HepG2 (cell line): ENCODE data around the gene TSEN54. TPM values are rescaled to one million over a fixed set of nuclear protein-coding genes. Genes with fewer than 3 reads are reported as not detected.
A peak's percentile ranks its signal among the peaks of the same experiment; 100 is the strongest.

Experiments used
- ATAD3A ChIP-seq: sonication (generic); formaldehyde crosslinking; IDR thresholded peaks from 2 replicates; pipeline ENCODE4 v1.4.0; 2020; ENCODE audit warnings: missing genetic modification reagents
- GABPB1 ChIP-seq: IDR thresholded peaks from 2 replicates; pipeline ENCODE4 v1.6.1; 2016; ENCODE audit warnings: mild to moderate bottlenecking, missing genetic modification reagents, moderate library complexity, missing compliant biosample characterization
- GFI1 ChIP-seq: sonication (generic); formaldehyde crosslinking; IDR thresholded peaks from 2 replicates; pipeline ENCODE4 v1.5.0; 2020; ENCODE audit warnings: missing genetic modification reagents, mild to moderate bottlenecking, borderline replicate concordance
- KDM5B ChIP-seq: sonication (generic); formaldehyde crosslinking; IDR thresholded peaks from 2 replicates; pipeline ENCODE4 v1.4.0; 2020; ENCODE audit warnings: missing genetic modification reagents, mild to moderate bottlenecking, borderline replicate concordance
- NCOA1 ChIP-seq: sonication (generic); formaldehyde crosslinking; IDR thresholded peaks from 2 replicates; pipeline ENCODE4 v1.9.0; 2021; ENCODE audit warnings: missing genetic modification reagents
- NFYB ChIP-seq: sonication (generic); formaldehyde crosslinking; IDR thresholded peaks from 2 replicates; pipeline ENCODE4 v1.4.0; 2020; ENCODE audit warnings: missing genetic modification reagents
- SETDB1 ChIP-seq: sonication (generic); formaldehyde crosslinking; IDR thresholded peaks from 2 replicates; pipeline ENCODE4 v1.5.1; 2020; ENCODE audit warnings: missing genetic modification reagents, mild to moderate bottlenecking, borderline replicate concordance
- TGIF2 ChIP-seq: IDR thresholded peaks from 2 replicates; pipeline ENCODE4 v1.6.1; 2016; ENCODE audit warnings: control low read depth, missing compliant biosample characterization
- TSC22D2 ChIP-seq: sonication (generic); formaldehyde crosslinking; IDR thresholded peaks from 2 replicates; pipeline ENCODE4 v1.5.1; 2020; ENCODE audit warnings: missing genetic modification reagents, mild to moderate bottlenecking, borderline replicate concordance
- ZBTB7B ChIP-seq: sonication (generic); formaldehyde crosslinking; IDR thresholded peaks from 2 replicates; pipeline ENCODE4 v1.4.0; 2020; ENCODE audit warnings: missing genetic modification reagents
- ZNF260 ChIP-seq: sonication (generic); formaldehyde crosslinking; IDR thresholded peaks from 2 replicates; pipeline ENCODE4 v1.4.0; 2020; ENCODE audit warnings: missing genetic modification reagents, low read depth, mild to moderate bottlenecking, borderline replicate concordance
- ZNF557 ChIP-seq: sonication (generic); formaldehyde crosslinking; IDR thresholded peaks from 2 replicates; pipeline ENCODE4 v1.4.0; 2020; ENCODE audit warnings: missing genetic modification reagents
- ZNF567 ChIP-seq: sonication (generic); formaldehyde crosslinking; IDR thresholded peaks from 2 replicates; pipeline ENCODE4 v1.8.1; 2023; ENCODE audit warnings: mild to moderate bottlenecking, missing genetic modification reagents, borderline replicate concordance
- polyA plus RNA-seq, 8 experiments: library from polyadenylated mRNA; depleted of rRNA in 3 of 8; stranded (reverse) in 7 of 8; unstranded in 1 of 8; fragments of >200 nt; fragmentation: Illumina TruSeq in 4 of 8; extraction: Trizol in 4 of 8; gene quantifications; 2 replicates each; pipeline versions ENCODE4 v1.2.1 to v1.2.3, GENCODE V29; 2011 to 2016; ENCODE audit warnings: low read depth in 4 of 8, missing spikeins in 1 of 8, mixed read lengths in 1 of 8; ENCODE audit not compliant: insufficient read depth in 1 of 8
- total RNA-seq, 5 experiments: library from RNA; depleted of rRNA; stranded (reverse); fragments of >200 nt; fragmentation: Illumina TruSeq; extraction: Trizol; gene quantifications; 2 replicates each; pipeline ENCODE4 v1.2.3, GENCODE V29; 2016; ENCODE audit warnings: low read depth in 1 of 5
- TF ChIP-seq, protein P1 (sequence below): sonication (generic); formaldehyde crosslinking; IDR thresholded peaks from 2 replicates; pipeline ENCODE4 v1.5.1; 2020; ENCODE audit warnings: missing genetic modification reagents, mild to moderate bottlenecking, borderline replicate concordance
- TF ChIP-seq, protein P2 (sequence below): sonication (generic); formaldehyde crosslinking; IDR thresholded peaks from 2 replicates; pipeline ENCODE4 v1.8.1; 2022; ENCODE audit warnings: low read depth, mild to moderate bottlenecking, missing genetic modification reagents
- TF ChIP-seq, protein P3 (sequence below): sonication (generic); formaldehyde crosslinking; IDR thresholded peaks from 2 replicates; pipeline ENCODE4 v1.5.0; 2020; ENCODE audit warnings: mild to moderate bottlenecking, missing genetic modification reagents
- TF ChIP-seq, protein P4 (sequence below): IDR thresholded peaks from 2 replicates; pipeline ENCODE4 v1.6.1; 2016; ENCODE audit warnings: control low read depth
- TF ChIP-seq, protein P5 (sequence below): sonication (generic); formaldehyde crosslinking; IDR thresholded peaks from 2 replicates; pipeline ENCODE4 v1.4.0; 2020; ENCODE audit warnings: low read depth, mild to moderate bottlenecking, missing genetic modification reagents

Gene TSEN54
- total and polyA plus RNA-seq, 2 of the 13 experiments (the other 11 are each of a cell fraction or from before 2014, with no cell fraction given) = 62.9 to 63.3 TPM

DNA sequence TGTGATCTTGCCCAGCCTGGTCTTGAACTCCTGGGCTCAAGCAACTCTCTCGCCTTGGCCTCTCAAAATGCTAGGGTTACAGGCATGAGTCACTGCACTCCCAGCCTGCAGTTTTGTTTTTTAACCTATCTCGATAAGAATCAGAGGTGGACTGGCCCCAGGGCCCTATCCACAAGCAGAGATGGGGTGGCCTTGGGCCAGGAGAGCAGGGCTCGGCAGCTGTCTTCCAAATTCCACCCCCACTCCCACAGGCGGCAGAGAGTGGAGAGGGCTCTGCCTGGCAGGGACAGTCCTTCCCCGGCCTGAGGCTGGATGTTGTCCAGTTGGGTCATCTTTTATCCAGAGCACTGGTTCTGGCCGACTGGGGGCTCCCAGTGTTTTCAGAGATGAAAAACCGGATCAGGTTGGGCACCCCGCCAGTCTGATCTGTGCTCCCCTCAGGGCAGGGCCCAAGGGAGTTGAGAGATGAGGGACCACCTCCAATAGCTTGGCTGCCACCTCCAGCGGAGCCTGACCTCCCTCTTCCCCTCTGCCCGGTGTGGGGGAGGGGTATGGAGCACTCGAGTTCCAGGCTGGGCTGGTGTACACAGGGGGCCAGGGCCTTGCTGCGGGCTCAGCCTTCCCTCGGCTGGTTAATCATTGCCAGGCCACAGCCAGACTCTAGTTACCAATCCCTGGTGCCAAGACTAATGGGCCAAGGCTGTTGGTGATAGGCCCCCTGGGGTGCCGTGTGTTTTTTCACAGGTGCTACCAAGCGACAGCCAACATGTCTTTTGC lies 40.9 kb downstream of the TSEN54 start (continued):
- TF ChIP-seq, protein P1, sequence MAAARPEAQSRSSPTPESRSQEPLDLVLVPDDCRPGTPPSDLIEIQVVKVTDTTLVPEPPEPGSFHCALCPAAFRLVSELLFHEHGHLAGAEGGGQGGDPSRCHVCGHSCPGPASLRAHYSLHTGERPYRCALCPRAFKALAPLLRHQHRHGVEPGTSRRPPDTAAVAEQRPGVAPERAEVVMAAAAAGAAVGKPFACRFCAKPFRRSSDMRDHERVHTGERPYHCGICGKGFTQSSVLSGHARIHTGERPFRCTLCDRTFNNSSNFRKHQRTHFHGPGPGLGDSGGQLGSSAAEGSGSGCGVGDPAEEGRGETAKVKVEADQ (CRISPR knock-in tag) = peak; percentile 63; the same call in 1 of the 2 replicates
- TF ChIP-seq TSC22D2 (CRISPR knock-in tag) (peak; percentile 62), GFI1 (CRISPR knock-in tag) (peak; percentile 77; the same call in 1 of the 2 replicates), NCOA1 (0 out of 2 replicates have a peak, but pooled peaks have one; percentile 7), SETDB1 (no peak), ZNF567 (CRISPR knock-in tag) (peak; percentile 96), TGIF2 (CRISPR knock-in tag) (peak; percentile 83; the same call in 1 of the 2 replicates), GABPB1 (CRISPR knock-in tag) (peak; percentile 71), ZNF557 (CRISPR knock-in tag) (no peak), KDM5B (CRISPR knock-in tag) (peak; percentile 92), NFYB (peak; percentile 69), ZBTB7B (peak; percentile 98), ATAD3A (no peak), ZNF260 (CRISPR knock-in tag) (no peak)
- TF ChIP-seq, protein P2, sequence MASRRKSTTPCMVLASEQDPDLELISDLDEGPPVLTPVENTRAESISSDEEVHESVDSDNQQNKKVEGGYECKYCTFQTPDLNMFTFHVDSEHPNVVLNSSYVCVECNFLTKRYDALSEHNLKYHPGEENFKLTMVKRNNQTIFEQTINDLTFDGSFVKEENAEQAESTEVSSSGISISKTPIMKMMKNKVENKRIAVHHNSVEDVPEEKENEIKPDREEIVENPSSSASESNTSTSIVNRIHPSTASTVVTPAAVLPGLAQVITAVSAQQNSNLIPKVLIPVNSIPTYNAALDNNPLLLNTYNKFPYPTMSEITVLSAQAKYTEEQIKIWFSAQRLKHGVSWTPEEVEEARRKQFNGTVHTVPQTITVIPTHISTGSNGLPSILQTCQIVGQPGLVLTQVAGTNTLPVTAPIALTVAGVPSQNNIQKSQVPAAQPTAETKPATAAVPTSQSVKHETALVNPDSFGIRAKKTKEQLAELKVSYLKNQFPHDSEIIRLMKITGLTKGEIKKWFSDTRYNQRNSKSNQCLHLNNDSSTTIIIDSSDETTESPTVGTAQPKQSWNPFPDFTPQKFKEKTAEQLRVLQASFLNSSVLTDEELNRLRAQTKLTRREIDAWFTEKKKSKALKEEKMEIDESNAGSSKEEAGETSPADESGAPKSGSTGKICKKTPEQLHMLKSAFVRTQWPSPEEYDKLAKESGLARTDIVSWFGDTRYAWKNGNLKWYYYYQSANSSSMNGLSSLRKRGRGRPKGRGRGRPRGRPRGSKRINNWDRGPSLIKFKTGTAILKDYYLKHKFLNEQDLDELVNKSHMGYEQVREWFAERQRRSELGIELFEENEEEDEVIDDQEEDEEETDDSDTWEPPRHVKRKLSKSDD = peak; percentile 86; the same call in 1 of the 2 replicates
- TF ChIP-seq, protein P3, sequence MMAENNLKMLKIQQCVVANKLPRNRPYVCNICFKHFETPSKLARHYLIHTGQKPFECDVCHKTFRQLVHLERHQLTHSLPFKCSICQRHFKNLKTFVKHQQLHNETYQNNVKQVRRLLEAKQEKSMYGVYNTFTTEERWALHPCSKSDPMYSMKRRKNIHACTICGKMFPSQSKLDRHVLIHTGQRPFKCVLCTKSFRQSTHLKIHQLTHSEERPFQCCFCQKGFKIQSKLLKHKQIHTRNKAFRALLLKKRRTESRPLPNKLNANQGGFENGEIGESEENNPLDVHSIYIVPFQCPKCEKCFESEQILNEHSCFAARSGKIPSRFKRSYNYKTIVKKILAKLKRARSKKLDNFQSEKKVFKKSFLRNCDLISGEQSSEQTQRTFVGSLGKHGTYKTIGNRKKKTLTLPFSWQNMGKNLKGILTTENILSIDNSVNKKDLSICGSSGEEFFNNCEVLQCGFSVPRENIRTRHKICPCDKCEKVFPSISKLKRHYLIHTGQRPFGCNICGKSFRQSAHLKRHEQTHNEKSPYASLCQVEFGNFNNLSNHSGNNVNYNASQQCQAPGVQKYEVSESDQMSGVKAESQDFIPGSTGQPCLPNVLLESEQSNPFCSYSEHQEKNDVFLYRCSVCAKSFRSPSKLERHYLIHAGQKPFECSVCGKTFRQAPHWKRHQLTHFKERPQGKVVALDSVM (CRISPR knock-in tag) = peak; percentile 85
- TF ChIP-seq, protein P4, sequence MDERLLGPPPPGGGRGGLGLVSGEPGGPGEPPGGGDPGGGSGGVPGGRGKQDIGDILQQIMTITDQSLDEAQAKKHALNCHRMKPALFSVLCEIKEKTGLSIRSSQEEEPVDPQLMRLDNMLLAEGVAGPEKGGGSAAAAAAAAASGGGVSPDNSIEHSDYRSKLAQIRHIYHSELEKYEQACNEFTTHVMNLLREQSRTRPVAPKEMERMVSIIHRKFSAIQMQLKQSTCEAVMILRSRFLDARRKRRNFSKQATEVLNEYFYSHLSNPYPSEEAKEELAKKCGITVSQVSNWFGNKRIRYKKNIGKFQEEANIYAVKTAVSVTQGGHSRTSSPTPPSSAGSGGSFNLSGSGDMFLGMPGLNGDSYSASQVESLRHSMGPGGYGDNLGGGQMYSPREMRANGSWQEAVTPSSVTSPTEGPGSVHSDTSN = no peak
- TF ChIP-seq, protein P5, sequence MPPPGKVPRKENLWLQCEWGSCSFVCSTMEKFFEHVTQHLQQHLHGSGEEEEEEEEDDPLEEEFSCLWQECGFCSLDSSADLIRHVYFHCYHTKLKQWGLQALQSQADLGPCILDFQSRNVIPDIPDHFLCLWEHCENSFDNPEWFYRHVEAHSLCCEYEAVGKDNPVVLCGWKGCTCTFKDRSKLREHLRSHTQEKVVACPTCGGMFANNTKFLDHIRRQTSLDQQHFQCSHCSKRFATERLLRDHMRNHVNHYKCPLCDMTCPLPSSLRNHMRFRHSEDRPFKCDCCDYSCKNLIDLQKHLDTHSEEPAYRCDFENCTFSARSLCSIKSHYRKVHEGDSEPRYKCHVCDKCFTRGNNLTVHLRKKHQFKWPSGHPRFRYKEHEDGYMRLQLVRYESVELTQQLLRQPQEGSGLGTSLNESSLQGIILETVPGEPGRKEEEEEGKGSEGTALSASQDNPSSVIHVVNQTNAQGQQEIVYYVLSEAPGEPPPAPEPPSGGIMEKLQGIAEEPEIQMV (CRISPR knock-in tag) = peak; percentile 70; the same call in 1 of the 2 replicates
